Smooth muscle cell of the brain vasculature (primary cell): ENCODE results near the gene FSTL5.
"Not testable (repeated sequence)": the region's sequence is repeated elsewhere in the genome, so short reads cannot be mapped to it uniquely, and the experiment has no call there.

Experiments used
- DNase-seq: peaks from one replicate; pipeline ENCODE4 v3.0.0-alpha.2; 2012; ENCODE audit warnings: low read depth, low spot score

The FSTL5 gene

GRCh38 chr4:162103908-162104307 lies 59.9 kb downstream of the FSTL5 start:
- DNase-seq, result not testable (repeated sequence)

DNA sequence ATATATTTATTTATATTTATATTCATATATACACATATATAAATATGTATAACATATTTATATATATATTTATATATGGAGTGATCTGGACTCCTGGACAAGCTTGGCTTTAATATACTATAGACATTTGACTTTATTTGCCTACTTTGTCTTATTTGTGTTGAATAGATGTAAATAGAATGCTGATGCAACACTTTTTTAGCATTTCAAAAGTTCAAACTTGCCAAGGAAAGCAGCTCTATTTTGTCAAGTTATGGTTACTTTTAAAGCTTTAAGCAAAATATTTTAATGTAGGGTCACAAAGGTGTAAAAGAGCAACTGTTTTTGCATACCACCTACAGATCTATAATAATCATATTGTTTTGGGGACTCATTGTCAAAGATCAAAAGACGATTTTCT lies 61.1 kb downstream of the FSTL5 start:
- no peak for DNase-seq

DNA sequence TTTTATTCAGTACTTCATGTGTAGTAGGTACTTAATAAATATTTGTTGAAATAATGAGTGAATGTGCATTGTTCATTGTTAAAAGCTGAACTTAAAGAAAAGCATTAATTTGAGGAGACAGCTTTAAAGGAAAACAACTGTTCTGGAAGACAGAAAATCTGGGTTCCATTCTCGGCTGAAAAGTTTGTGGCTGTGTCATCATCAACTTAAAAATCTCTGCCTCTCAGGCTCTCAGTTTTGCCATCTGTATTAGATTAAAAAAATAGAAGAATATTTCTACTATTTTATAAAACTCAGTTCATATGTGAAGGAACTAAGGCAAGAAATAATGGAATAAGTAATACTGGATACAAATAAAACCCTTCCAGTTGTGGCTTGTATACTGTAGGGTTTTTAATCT lies 62.5 kb downstream of the FSTL5 start:
- DNase-seq, result no peak

GRCh38 chr4:162075726-162076125 lies 88.1 kb downstream of the FSTL5 start:
- DNase-seq, result no peak

DNA sequence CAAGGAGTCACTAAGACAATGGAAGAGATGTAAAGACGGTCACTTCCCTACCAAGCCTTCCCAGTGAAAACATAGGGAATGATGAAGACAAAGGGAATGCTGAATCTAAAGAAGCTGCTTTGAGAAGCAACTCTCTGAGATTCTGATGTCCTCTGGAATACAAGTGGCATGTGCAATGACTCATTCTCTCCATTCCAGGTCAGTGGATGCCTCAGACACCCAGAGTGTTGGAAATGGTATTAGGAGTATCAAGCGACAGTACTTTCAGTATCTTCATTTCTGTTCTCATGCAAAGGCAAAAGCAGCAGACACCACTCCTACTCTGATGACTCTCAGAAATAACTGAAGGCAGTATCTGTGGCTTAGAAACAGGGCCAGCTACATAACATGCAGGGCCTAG lies 102.6 kb downstream of the FSTL5 start:
- DNase-seq, result no peak

GRCh38 chr4:162059656-162060055 lies 104.1 kb downstream of the FSTL5 start:
- DNase-seq, result no peak

GRCh38 chr4:162056990-162057389 lies 106.8 kb downstream of the FSTL5 start:
- DNase-seq, result no peak

DNA sequence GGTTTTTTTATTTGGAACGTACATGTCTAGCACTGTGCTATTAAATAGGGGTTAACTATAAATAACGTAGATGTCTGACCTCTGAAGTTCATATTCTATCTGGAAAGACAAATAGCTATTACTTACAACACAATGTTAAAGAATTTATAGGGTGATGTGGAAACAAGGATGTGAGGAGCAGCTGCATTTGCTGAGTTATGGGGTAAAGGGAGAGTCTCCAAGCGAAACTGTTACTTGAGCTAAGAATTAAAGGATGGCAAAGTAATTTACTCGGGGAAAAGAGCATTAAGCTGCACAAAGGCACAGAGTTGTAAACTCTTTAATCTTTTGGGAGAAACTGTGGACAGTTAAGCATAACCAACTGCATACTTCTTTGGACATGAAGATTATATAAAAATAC lies 117.7 kb downstream of the FSTL5 start:
- DNase-seq, result no peak

- no peak for DNase-seq
Observed at GRCh38 chr4:162038112-162038511, 125.7 kb downstream of the FSTL5 start.

DNA sequence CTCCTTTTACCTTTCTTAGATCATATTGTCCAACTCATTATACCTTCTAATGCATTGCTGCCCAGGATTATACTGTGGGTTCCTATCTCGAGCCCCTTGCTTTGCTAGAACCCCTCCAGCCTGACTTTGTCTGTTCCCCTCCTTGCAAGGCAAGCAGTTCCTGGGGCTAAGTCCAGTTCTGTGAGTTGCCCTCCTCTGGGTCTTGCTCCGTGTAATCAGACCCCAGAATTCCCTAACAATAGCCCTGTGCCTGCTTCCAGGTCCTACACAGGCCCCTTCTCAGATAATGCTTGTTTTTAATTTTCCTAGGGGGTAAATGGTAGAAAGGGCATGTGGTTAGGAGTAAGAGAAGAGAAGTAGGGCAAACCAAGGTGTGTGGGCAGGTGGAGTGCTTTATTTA lies 145.9 kb downstream of the FSTL5 start:
- no peak for DNase-seq

DNA sequence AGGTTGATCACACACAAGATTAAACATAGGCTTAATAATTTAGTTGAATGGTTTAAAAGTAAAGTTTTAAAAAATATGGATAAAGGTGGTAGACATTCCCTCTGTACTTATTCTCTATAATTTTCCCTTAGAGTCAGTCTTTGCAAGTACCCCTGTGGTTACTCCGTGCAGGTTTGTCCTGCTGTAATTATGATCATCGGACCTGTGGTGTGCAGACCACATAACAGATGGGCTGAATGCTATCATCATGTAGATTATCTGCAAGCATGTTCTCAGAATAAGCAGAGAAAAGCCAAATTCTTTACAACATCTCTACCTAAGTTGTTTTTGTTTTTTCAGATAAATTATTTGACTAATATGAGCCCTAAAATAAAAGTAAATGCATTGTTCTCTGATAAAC lies 146.8 kb downstream of the FSTL5 start:
- no peak for DNase-seq

GRCh38 chr4:162016219-162016618 lies 147.6 kb downstream of the FSTL5 start:
- no peak for DNase-seq

GRCh38 chr4:162015090-162015489 lies 148.7 kb downstream of the FSTL5 start:
- DNase-seq, result no peak

GRCh38 chr4:162011089-162011488 lies 152.7 kb downstream of the FSTL5 start:
- DNase-seq, result no peak

GRCh38 chr4:162010362-162010761 lies 153.4 kb downstream of the FSTL5 start:
- no peak for DNase-seq

- no peak for DNase-seq
Observed at GRCh38 chr4:161992317-161992716, 171.5 kb downstream of the FSTL5 start.

GRCh38 chr4:161991811-161992210 lies 172.0 kb downstream of the FSTL5 start:
- no peak for DNase-seq

GRCh38 chr4:161990721-161991120 lies 173.1 kb downstream of the FSTL5 start:
- DNase-seq, result no peak

GRCh38 chr4:161988946-161989345 lies 174.9 kb downstream of the FSTL5 start:
- no peak for DNase-seq

GRCh38 chr4:161987611-161988010 lies 176.2 kb downstream of the FSTL5 start:
- no peak for DNase-seq

GRCh38 chr4:161952382-161952781 lies 211.4 kb downstream of the FSTL5 start:
- DNase-seq, result no peak

- DNase-seq, result no peak
Observed at GRCh38 chr4:161949946-161950725, 213.7 kb downstream of the FSTL5 start.

- DNase-seq, result no peak
Observed at GRCh38 chr4:161948026-161948770, 215.6 kb downstream of the FSTL5 start.
